PFSK-1 (cell line): ENCODE measurements around the gene PPP1R15B.

Experiments
- POLR2AphosphoS5 ChIP-seq: IDR thresholded peaks from 2 replicates; pipeline ENCODE4 v1.6.1; 2012; ENCODE audit warnings: low read depth, mild to moderate bottlenecking, control low read depth, low read length, moderate library complexity
- SIN3A ChIP-seq: IDR thresholded peaks from 2 replicates; pipeline ENCODE4 v1.6.1; 2012; ENCODE audit warnings: mild to moderate bottlenecking, low read length, moderate library complexity, borderline replicate concordance; ENCODE audit not compliant: insufficient read depth
- TAF1 ChIP-seq: IDR thresholded peaks from 2 replicates; pipeline ENCODE4 v1.6.1; 2012; ENCODE audit warnings: low read length, control low read depth, borderline replicate concordance; ENCODE audit not compliant: insufficient read depth
- TF ChIP-seq, protein P1 (sequence below), 2 experiments: IDR thresholded peaks; 2 replicates each; pipeline versions ENCODE4 v1.6.1 to v1.8.0; 2011 to 2012; ENCODE audit warnings: low read depth in 2 of 2, low read length in 2 of 2, control low read depth in 1 of 2, inconsistent platforms in 1 of 2, mild to moderate bottlenecking in 1 of 2, moderate library complexity in 1 of 2; ENCODE audit not compliant: insufficient read depth in 1 of 2

DNA sequence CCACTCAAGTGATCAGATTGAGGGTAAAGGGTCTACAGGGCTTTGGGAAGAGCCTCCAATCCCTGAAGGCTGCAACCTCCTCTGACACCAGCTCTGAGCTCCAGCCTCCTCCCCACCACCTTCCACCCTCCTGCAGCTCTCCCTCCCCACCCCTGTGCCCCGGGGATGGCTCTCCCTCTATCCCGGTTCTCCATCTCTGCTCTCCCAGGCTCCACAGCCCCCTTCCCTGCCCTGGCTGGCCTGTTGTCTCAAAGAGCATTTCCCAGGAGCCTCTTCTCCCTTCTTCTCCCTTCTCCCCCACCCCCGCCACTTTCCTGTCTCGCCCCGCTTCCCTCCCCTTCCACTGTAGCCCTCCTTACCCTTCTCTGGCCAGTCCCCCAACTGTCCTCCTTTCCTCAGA, 53.0 kb downstream of the PPP1R15B start:
- TF ChIP-seq POLR2AphosphoS5: no peak
- TF ChIP-seq, protein P1, sequence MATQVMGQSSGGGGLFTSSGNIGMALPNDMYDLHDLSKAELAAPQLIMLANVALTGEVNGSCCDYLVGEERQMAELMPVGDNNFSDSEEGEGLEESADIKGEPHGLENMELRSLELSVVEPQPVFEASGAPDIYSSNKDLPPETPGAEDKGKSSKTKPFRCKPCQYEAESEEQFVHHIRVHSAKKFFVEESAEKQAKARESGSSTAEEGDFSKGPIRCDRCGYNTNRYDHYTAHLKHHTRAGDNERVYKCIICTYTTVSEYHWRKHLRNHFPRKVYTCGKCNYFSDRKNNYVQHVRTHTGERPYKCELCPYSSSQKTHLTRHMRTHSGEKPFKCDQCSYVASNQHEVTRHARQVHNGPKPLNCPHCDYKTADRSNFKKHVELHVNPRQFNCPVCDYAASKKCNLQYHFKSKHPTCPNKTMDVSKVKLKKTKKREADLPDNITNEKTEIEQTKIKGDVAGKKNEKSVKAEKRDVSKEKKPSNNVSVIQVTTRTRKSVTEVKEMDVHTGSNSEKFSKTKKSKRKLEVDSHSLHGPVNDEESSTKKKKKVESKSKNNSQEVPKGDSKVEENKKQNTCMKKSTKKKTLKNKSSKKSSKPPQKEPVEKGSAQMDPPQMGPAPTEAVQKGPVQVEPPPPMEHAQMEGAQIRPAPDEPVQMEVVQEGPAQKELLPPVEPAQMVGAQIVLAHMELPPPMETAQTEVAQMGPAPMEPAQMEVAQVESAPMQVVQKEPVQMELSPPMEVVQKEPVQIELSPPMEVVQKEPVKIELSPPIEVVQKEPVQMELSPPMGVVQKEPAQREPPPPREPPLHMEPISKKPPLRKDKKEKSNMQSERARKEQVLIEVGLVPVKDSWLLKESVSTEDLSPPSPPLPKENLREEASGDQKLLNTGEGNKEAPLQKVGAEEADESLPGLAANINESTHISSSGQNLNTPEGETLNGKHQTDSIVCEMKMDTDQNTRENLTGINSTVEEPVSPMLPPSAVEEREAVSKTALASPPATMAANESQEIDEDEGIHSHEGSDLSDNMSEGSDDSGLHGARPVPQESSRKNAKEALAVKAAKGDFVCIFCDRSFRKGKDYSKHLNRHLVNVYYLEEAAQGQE (IDR thresholded peaks at IDR 0.05; ENCODE audit: insufficient read depth in 1 of 2, low read depth in 2 of 2, low read length in 2 of 2): no peak
- no peak for TF ChIP-seq TAF1
- no peak for TF ChIP-seq SIN3A
